HG03460 (cell line): ENCODE results near the gene TBC1D16.

Source experiments
- ATAC-seq: cut with Tn5 transposase; IDR thresholded peaks from one replicate; pipeline ENCODE4 v1.9.1; 2021; ENCODE audit not compliant: unreplicated experiment

The TBC1D16 gene

GRCh38 chr17:79929257-79930061 lies 106.2 kb downstream of the TBC1D16 start:
- no peak for ATAC-seq

GRCh38 chr17:79928502-79929256 lies 107.0 kb downstream of the TBC1D16 start:
- no peak for ATAC-seq

DNA sequence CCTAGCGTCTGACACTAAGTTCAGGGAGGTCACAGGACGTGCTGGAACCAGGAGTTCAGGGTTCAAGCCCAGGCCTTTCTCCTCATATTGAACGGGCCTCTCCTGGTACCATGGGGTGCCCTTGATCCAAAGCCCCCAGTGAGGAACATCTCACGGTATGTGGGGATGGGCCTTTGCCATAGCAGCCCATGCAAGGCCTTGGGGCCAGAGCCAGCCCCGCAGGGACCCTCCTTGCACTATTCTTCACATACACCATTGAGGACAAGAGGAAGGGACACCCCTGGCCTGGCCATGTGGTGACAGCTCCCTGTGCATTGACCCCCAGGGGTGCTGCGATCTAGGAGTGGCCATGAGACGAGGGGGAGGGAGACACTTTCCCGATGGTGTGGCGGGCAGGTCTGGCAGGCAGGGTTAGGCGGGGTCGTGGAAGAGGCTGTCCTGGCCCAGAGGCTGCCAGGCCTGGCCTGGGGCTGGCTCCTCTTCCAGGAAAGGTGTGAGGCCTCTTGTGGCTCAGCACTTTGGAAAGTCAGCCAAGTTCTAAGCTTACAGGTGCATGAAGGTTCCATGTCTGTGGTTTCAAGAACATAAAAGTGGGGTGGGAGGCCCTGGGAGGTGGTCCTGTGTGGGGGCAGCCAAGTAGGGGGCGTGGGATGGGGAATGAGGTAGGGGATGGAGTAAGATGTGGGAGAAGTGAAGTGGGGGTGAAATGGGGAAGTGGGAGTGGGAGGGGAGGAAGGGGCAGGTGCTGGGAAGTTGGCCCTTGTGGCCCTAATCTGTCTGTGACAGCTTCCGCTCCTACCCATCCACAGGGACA lies 107.8 kb downstream of the TBC1D16 start:
- ATAC-seq, result no peak

DNA sequence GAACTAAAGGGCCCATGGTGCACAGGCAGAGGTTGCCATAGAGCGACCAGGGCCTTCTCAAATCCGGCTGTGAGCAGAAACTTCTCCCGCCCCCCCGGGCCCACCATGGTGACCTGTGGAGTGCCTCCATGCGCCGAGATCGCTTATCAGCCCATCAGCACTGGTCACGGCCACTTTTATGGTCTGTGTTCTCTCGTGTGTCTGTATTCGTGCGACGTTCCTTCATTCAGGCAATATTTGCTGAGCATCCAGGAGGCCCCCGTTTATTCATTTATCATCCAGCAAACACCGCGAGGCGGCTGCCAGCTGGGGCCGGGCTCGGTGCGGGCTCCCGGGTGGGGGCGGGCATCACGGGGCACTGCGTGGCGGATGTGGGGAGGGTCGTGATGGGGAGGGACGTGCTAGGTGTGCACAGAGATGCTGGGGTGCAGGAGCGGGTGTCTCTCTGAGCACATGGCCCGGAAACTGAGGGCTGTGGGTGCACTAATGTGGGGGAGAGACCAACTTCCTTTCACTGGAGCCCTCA lies 108.5 kb downstream of the TBC1D16 start:
- no peak for ATAC-seq

GRCh38 chr17:79926605-79927135 lies 109.0 kb downstream of the TBC1D16 start:
- no peak for ATAC-seq

- no peak for ATAC-seq
These were observed 109.5 kb downstream of the TBC1D16 start for GRCh38 chr17:79926142-79926604.

DNA sequence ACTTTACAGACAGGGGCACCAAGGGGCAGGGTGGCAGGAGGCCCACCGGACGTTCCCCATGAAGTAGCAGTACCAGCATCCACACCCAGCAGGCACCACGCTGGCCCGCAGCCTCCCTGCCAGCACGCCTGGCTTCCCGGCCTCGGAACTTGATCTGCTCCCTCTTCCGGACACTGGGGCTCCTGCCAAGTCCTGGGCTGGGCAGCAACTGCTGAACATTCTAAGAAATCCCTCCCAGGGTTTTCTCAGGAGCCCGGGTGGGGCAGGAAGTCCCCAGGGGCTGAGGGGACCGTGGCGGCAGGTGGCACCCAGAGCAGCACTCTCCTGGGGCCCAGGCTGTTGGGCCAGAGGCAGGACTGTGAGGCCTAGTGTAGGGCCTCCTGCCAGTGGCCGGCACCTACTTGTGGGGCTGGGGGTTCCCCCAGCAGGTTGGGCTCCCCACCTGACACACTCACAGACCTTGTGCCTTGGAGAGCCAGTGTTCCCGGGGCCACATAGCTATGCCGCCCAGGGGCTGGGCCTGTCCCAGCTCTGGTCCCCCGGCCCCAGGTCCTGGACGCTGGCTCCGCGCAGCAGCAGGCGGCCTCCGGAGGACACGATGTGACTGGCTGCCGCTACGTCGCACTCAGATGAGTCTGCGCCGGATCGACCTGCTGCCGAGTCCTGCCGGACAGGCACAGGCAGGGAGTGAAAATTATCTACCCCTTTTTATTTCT lies 110.3 kb downstream of the TBC1D16 start:
- no peak for ATAC-seq

DNA sequence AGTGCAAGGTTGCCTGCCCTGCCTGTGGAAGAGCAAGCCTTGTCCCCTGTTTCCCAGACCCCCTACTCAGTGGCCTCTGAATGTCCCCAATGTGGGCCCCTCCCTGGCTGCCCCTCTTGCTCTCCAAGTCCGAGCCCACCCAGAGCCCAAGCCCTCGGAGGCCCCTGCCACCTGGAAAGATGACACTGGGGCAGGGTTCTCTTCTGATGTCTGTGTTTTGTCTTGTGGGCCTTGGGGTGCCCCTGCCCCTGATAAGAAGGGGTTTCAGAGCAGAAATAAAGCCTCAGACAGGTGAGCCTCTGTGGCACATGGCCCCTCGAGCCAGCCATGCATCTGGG lies 111.1 kb downstream of the TBC1D16 start:
- ATAC-seq, result no peak

GRCh38 chr17:79923974-79924638 lies 111.6 kb downstream of the TBC1D16 start:
- ATAC-seq, result no peak

DNA sequence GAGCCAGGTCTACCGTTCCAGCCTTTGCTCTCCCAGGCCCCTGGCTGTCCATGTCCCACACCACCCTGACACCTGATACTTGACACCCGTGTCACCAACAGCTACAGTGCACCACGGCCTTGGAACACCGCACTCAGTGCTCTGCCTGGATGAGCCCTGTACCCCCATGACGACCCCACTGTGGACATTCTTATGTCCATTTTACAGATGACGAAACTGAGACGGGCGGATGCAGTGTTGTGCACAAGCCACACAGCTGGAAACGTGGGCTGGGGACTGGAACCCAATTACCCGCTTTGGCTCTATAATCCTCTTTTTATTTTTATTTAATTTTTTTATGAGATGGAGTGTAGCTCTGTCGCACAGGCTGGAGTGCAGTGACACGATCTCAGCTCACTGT lies 112.9 kb downstream of the TBC1D16 start:
- no peak for ATAC-seq

DNA sequence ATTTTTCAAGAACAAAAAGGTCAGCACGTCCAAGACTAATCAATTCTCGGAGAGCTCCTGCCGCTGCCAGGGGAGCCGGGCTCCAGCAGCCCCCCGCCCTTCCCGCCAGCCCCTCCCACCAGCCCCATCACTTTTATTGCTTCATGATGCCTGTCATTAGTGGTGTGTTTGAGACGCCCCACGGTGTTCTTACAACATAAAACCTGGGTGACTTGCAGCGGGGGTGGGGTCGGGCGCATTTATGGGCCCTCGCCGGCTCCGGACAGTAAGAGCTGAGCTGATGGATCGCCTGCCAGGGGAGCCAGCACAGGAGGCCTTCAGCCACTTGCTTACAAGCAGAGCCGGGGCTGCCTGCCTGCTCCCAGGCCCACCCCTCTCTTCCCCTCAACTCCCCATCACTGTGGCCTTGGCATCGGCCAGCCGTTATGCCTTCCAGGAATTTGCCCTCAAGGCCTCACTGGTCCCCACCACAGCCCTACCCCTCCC lies 113.5 kb downstream of the TBC1D16 start:
- no peak for ATAC-seq

GRCh38 chr17:79921411-79922115 lies 114.1 kb downstream of the TBC1D16 start:
- ATAC-seq, result no peak

DNA sequence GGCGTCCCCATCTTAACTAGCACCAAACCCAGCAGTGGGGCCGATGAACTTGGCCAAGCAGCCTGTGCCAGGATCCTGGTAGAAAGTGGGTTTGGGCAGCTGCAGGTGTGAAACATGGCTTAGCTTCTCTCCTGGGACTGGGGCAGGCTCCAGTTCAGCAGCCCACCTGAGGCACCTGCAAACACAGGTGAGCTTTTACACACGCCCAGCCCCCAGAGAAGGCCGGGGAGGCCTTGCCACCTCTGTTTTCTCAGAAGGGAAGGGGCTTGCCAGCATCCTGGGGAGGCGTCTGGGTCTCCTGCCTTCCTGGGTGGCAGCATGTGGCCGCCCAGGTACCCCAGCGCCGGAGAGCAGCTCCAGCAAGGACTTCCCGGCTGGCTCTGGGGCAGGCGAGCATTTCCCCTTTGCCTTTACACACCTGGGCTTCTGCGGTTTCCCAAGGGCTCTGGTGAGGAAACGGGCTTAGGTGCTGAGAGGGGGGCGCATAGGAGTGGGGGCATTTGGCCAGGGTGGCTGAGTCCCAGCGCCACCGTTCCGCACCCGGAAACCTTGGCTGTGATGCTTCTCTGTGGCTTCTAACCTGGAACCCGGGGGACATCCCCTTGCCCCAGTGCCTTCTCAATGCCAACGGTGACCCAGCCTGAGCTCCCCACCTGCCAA lies 114.8 kb downstream of the TBC1D16 start:
- no peak for ATAC-seq

GRCh38 chr17:79919862-79920720 lies 115.6 kb downstream of the TBC1D16 start:
- ATAC-seq, result no peak

- ATAC-seq, result no peak
These were observed 116.5 kb downstream of the TBC1D16 start for GRCh38 chr17:79919164-79919585.

- no peak for ATAC-seq
These were observed 117.0 kb downstream of the TBC1D16 start for GRCh38 chr17:79918581-79919163.

DNA sequence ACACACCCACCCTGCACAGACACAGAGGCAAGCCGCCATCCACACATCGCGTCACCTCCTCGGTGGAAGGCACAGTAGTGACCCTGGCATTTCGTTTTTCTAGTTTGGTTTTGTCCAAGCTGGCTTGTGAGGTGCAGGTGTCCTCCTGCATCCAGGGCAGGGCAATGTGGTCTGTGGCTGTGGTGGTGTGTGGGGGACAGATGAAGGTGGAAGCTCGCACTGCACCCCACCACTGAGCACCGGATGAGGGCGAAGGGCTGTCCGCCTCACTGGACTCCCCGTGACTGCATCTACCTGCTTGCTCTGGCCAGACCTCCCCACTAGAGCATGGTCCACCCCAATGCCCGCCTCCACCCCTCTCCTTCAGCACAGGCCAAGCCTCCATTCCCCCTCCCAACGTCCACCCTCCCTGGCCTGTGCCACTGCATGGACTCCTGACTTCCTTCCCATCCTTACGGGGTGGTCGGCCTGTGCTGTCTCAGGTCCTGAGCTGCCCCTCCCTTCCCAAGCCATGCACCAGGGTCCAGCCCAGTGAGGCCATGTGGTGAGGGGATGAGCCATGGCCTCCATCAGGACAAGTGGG lies 117.7 kb downstream of the TBC1D16 start:
- no peak for ATAC-seq
